Measurements from ENCODE around the gene IFITM1. TPM values are rescaled to one million over a fixed set of nuclear protein-coding genes. Genes with fewer than 3 reads are reported as not detected.
"Not testable (repeated sequence)": the region's sequence is repeated elsewhere in the genome, so short reads cannot be mapped to it uniquely, and the experiment has no call there.

Gene IFITM1
- total and polyA plus RNA-seq, 2 of the 4 experiments (the other 2 are of a cell fraction), result 24.2 to 68.9 TPM

- DNase-seq, result no peak
- BruUV-seq (replicated peaks), result no TSS peak
- 91% methylated on average over 8 of the region's 23 CpGs; no CpG with 5 or more reads in 1 of the 2 experiments for WGBS, 2 experiments (ENCODE audit: extremely low coverage in 2 of 2, insufficient read length in 1 of 2)
- Histone ChIP-seq H3K4ac (ENCODE audit: low read depth, low read length) (no peak overlapping the region), H3K56ac (ENCODE audit: extremely low read depth, insufficient read depth, low read length) (no peak overlapping the region), H3K27me3 (ENCODE audit: control insufficient read depth, insufficient read depth, low read length) (no peaks in the 10 kb centered on the region), H3K79me1 (ENCODE audit: low read depth in 1 of 2, low read length in 2 of 2) (no peaks in the 10 kb centered on the region), H2BK5ac (ENCODE audit: low read depth, low read length, poor library complexity, severe bottlenecking) (no peak overlapping the region), H2AK9ac (replicated peaks; ENCODE audit: low read depth, low read length, poor library complexity) (no peak overlapping the region), H3K9ac (ENCODE audit: low read depth, low read length) (no peak overlapping the region), H3K9me3 (ENCODE audit: control insufficient read depth, insufficient read depth, low read length) (no peaks in the 10 kb centered on the region), H3K4me2 (ENCODE audit: low read depth, low read length) (no peak overlapping the region), H4K8ac (ENCODE audit: low read depth in 2 of 2, low read length in 2 of 2) (no peak overlapping the region), H4K5ac (ENCODE audit: low read depth, low read length) (no peak overlapping the region), H3K27ac (ENCODE audit: insufficient read depth, low read length) (no peak overlapping the region), H2BK20ac (ENCODE audit: low read depth, low read length) (no peak overlapping the region), H3K14ac (replicated peaks; ENCODE audit: low read depth, low read length) (no peak overlapping the region), H3K4me1 (ENCODE audit: control insufficient read depth, insufficient read depth, low read length) (peaks cover 5% of the 10 kb centered on the region), H2BK120ac (ENCODE audit: low read depth, low read length) (no peak overlapping the region), H2AFZ (replicated peaks; ENCODE audit: low read length, poor library complexity) (peak overlapping the region; percentile 7), H2AK5ac (ENCODE audit: low read depth, low read length) (no peak overlapping the region), H4K20me1 (ENCODE audit: insufficient read depth, low read length) (no peaks in the 10 kb centered on the region), H3K4me3 (ENCODE audit: insufficient read depth, low read depth, low read length) (no peak overlapping the region), H3K9me1 (ENCODE audit: insufficient read depth, low read length) (no peaks in the 10 kb centered on the region), H3K18ac (ENCODE audit: low read depth, low read length) (no peak overlapping the region), H3K36me3 (ENCODE audit: control insufficient read depth, insufficient read depth, low read length) (no peaks in the 10 kb centered on the region), H3K23ac (ENCODE audit: low read depth, low read length) (no peak overlapping the region), H2BK15ac (ENCODE audit: low read depth, low read length) (no peak overlapping the region), H4K91ac (ENCODE audit: insufficient read depth, low read depth, low read length) (no peak overlapping the region)
- in situ Hi-C loops (cut with MboI; ENCODE audit: low sequenced_read_pairs) (no loop called here), intact Hi-C loops (cut with micrococcal nuclease) (no loop called here), dilution Hi-C loops (cut with HindIII; ENCODE audit: low sequenced_read_pairs, unreplicated experiment) (no loop called here)
- CTCF ChIA-PET, result no interaction called here
- ATAC-seq (ENCODE audit: low read depth), result no peak
- TF ChIP-seq RAD21 (IDR thresholded peaks at IDR 0.05; ENCODE audit: low read length), result no peak
- TF ChIP-seq FOS (IDR thresholded peaks at IDR 0.05; ENCODE audit: low read depth, low read length), result no peak
- no peak for TF ChIP-seq MAFK (IDR thresholded peaks at IDR 0.05; ENCODE audit: low read depth, low read length)
- no peak for TF ChIP-seq SMC3 (IDR thresholded peaks at IDR 0.05; ENCODE audit: low read depth, low read length)
- no peak for TF ChIP-seq MXI1 (IDR thresholded peaks at IDR 0.05; ENCODE audit: borderline replicate concordance, low read depth, low read length)
- TF ChIP-seq CEBPB (IDR thresholded peaks at IDR 0.05; ENCODE audit: low read depth, low read length), result no peak
- TF ChIP-seq CHD1 (IDR thresholded peaks at IDR 0.05; ENCODE audit: low read depth, low read length), result no peak
- POLR2A ChIA-PET (ENCODE audit: unreplicated experiment), result no interaction called here
Measured at GRCh38 chr11:332651-333480, 19.0 kb downstream of the IFITM1 start.

GRCh38 chr11:333616-334263 is 19.9 kb downstream of the IFITM1 start:
- H2BK120ac ChIP-seq (ENCODE audit: low read depth, low read length); BruUV-seq (replicated peaks); H3K4me2 ChIP-seq (ENCODE audit: low read depth, low read length); H3K27ac ChIP-seq (ENCODE audit: insufficient read depth, low read length); H4K91ac ChIP-seq (ENCODE audit: insufficient read depth, low read depth, low read length); H3K79me1 ChIP-seq (ENCODE audit: low read depth in 1 of 2, low read length in 2 of 2); H3K18ac ChIP-seq (ENCODE audit: low read depth, low read length); H2BK5ac ChIP-seq (ENCODE audit: low read depth, low read length, poor library complexity, severe bottlenecking); DNase-seq; H3K9ac ChIP-seq (ENCODE audit: low read depth, low read length); H3K4me3 ChIP-seq (ENCODE audit: insufficient read depth, low read depth, low read length); H3K9me1 ChIP-seq (ENCODE audit: insufficient read depth, low read length); POLR2A ChIA-PET (ENCODE audit: unreplicated experiment); H2BK15ac ChIP-seq (ENCODE audit: low read depth, low read length); H4K5ac ChIP-seq (ENCODE audit: low read depth, low read length); CTCF ChIA-PET; H4K8ac ChIP-seq (ENCODE audit: low read depth in 2 of 2, low read length in 2 of 2); H3K4ac ChIP-seq (ENCODE audit: low read depth, low read length); H2BK20ac ChIP-seq (ENCODE audit: low read depth, low read length); H2AK9ac ChIP-seq (replicated peaks; ENCODE audit: low read depth, low read length, poor library complexity); H3K9me3 ChIP-seq (ENCODE audit: control insufficient read depth, insufficient read depth, low read length); H3K36me3 ChIP-seq (ENCODE audit: control insufficient read depth, insufficient read depth, low read length); H3K27me3 ChIP-seq (ENCODE audit: control insufficient read depth, insufficient read depth, low read length); H2AK5ac ChIP-seq (ENCODE audit: low read depth, low read length); ATAC-seq (ENCODE audit: low read depth); H2AFZ ChIP-seq (replicated peaks; ENCODE audit: low read length, poor library complexity); in situ Hi-C loops (cut with MboI; ENCODE audit: low sequenced_read_pairs); H4K20me1 ChIP-seq (ENCODE audit: insufficient read depth, low read length); H3K14ac ChIP-seq (replicated peaks; ENCODE audit: low read depth, low read length); dilution Hi-C loops (cut with HindIII; ENCODE audit: low sequenced_read_pairs, unreplicated experiment); intact Hi-C loops (cut with micrococcal nuclease); H3K4me1 ChIP-seq (ENCODE audit: control insufficient read depth, insufficient read depth, low read length); H3K56ac ChIP-seq (ENCODE audit: extremely low read depth, insufficient read depth, low read length); H3K23ac ChIP-seq (ENCODE audit: low read depth, low read length): not testable (repeated sequence)
- 75% methylated on average over 7 of the region's 17 CpGs; no CpG with 5 or more reads in 1 of the 2 experiments for WGBS, 2 experiments (ENCODE audit: extremely low coverage in 2 of 2, insufficient read length in 1 of 2)

All from IMR-90 (cell line).